Large intestine (tissue), 3 donors: ENCODE measurements around the gene RFFL. TPM values are rescaled to one million over a fixed set of nuclear protein-coding genes. Genes with fewer than 3 reads are reported as not detected.
"Not testable (repeated sequence)": the region's sequence is repeated elsewhere in the genome, so short reads cannot be mapped to it uniquely, and the experiment has no call there.

Source experiments
- DNase-seq, 2 donors: peaks; one replicate each; pipeline versions ENCODE4 v3.0.0 to v3.0.0-alpha.2; 2013
- H3K27ac ChIP-seq: one replicate; pipeline ENCODE4 v1.5.1; 2013; ENCODE audit warnings: low read length
- H3K27me3 ChIP-seq: 2 replicates; pipeline ENCODE4 v1.6.1; 2013; ENCODE audit warnings: low read length; ENCODE audit not compliant: control insufficient read depth, insufficient read depth
- H3K36me3 ChIP-seq: 2 replicates; pipeline ENCODE4 v1.6.1; 2013; ENCODE audit warnings: low read length; ENCODE audit not compliant: control insufficient read depth, insufficient read depth
- H3K4me1 ChIP-seq: one replicate; pipeline ENCODE4 v1.6.1; 2013; ENCODE audit warnings: low read length; ENCODE audit not compliant: control insufficient read depth, insufficient read depth
- H3K4me3 ChIP-seq: one replicate; pipeline ENCODE4 v1.5.1; 2013; ENCODE audit warnings: low read length
- H3K9me3 ChIP-seq: one replicate; pipeline ENCODE4 v1.6.1; 2013; ENCODE audit warnings: mild to moderate bottlenecking, low read depth, low read length, moderate library complexity; ENCODE audit not compliant: control insufficient read depth
- WGBS: methylation state at CpG from one replicate; pipeline ENCODE4 v1.1.5; 2013; ENCODE audit warnings: low lambda C conversion rate; ENCODE audit not compliant: insufficient coverage; 5-methylcytosine and 5-hydroxymethylcytosine counted together
- polyA plus RNA-seq: library from polyadenylated mRNA; unstranded; fragments of 120-200 nt; gene quantifications from one replicate; pipeline ENCODE4 v1.2.1, GENCODE V29; 2013

RFFL gene
- polyA plus RNA-seq, 1 donor = 31.1 TPM

DNA sequence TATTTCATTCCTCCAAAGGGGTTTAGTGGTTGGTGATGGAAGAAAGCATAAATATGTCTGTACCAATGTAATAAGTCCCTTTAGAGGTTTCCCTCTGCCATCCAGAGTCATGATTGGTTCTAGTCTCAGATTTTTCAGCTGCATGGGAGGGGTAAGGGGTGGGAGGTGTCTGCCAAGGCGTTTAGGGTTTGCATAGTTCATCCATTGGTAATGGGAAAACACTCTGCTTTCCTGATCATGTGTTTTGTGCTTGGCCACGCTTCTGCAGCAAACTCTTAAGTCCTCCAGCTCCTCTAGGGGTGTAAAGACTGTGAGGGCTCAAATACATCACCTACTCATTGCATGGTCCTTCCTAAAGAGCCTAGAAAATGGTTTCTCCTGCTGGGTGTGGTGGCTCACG, 53.4 kb downstream of the RFFL start:
- DNase-seq = no peak
- Histone ChIP-seq H3K4me1 (no peaks in the 10 kb centered on the region), H3K27me3 (no peaks in the 10 kb centered on the region), H3K9me3 (no peaks in the 10 kb centered on the region), H3K4me3 (no peak overlapping the region), H3K27ac (no peak overlapping the region), H3K36me3 (peaks cover 61% of the 10 kb centered on the region)
- WGBS = no CpG with 5 or more reads among the region's 3 CpGs

DNA sequence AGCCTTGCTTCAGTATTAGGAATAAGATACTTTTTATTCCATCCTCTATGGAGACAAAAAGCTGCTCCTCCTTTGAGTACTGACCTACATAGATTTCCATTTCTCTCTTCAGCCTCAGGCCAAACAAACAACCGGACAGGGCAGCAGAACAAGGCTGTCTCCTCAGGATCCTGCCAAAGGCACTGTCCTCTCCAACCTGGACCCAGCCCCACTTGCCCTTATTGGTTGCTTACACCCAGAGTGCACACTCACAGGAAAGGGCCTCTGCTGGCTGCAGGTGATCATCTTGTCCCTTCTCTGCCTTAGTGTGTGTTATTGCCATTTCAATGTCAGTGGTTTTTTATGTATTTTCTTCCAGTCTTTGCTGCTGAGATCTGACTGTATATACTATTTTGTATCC, 56.5 kb downstream of the RFFL start:
- Histone ChIP-seq H3K27me3 (no peaks in the 10 kb centered on the region), H3K4me1 (no peaks in the 10 kb centered on the region), H3K27ac (no peak overlapping the region), H3K9me3 (no peaks in the 10 kb centered on the region), H3K36me3 (peaks cover 69% of the 10 kb centered on the region), H3K4me3 (no peak overlapping the region)
- WGBS = no CpG with 5 or more reads among the region's 1 CpG
- DNase-seq = no peak

GRCh38 chr17:35006345-35006744, 57.2 kb downstream of the RFFL start:
- DNase-seq = no peak
- Histone ChIP-seq H3K4me3 (no peak overlapping the region), H3K27ac (no peak overlapping the region), H3K9me3 (no peaks in the 10 kb centered on the region), H3K36me3 (peaks cover 71% of the 10 kb centered on the region), H3K27me3 (no peaks in the 10 kb centered on the region), H3K4me1 (no peaks in the 10 kb centered on the region)
- no CpG with 5 or more reads among the region's 4 CpGs for WGBS

DNA sequence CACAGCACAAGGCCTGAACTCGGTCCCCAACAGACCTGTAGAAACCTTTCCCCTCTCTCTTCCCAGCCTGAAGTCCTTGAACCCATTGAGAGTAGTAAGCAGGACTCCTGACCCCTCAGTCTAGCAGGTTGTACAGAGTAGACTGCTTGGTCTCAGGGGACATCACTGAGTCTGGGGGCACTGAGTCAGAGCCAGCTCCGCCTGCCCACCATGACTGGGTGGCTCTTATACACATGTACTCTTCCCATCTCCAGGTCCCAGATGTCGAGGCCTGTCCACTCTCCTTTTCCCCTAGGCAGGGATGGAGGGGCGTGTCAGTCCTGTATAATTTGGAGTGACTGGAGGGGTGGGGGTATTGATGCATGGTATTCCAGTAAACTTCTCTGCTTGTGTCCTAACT, 59.7 kb downstream of the RFFL start:
- H3K4me1 ChIP-seq = no peaks in the 10 kb centered on the region
- no peak overlapping the region for H3K27ac ChIP-seq
- peaks cover 73% of the 10 kb centered on the region for H3K36me3 ChIP-seq
- no peak for DNase-seq
- no peak overlapping the region for H3K4me3 ChIP-seq
- no peaks in the 10 kb centered on the region for H3K27me3 ChIP-seq
- WGBS = no CpG with 5 or more reads among the region's 4 CpGs
- H3K9me3 ChIP-seq = no peaks in the 10 kb centered on the region

GRCh38 chr17:35002876-35003551, 60.5 kb downstream of the RFFL start:
- WGBS = no CpG with 5 or more reads among the region's 15 CpGs
- DNase-seq = no peak
- Histone ChIP-seq H3K4me1 (no peaks in the 10 kb centered on the region), H3K4me3 (no peak overlapping the region), H3K9me3 (no peaks in the 10 kb centered on the region), H3K36me3 (peaks cover 75% of the 10 kb centered on the region), H3K27ac (no peak overlapping the region), H3K27me3 (no peaks in the 10 kb centered on the region)

GRCh38 chr17:35001549-35001948, 62.0 kb downstream of the RFFL start:
- Histone ChIP-seq H3K27me3 (no peaks in the 10 kb centered on the region), H3K4me3 (no peak overlapping the region), H3K36me3 (peaks cover 67% of the 10 kb centered on the region), H3K4me1 (no peaks in the 10 kb centered on the region), H3K27ac (no peak overlapping the region), H3K9me3 (no peaks in the 10 kb centered on the region)
- no peak for DNase-seq
- WGBS = no CpG with 5 or more reads among the region's 2 CpGs

DNA sequence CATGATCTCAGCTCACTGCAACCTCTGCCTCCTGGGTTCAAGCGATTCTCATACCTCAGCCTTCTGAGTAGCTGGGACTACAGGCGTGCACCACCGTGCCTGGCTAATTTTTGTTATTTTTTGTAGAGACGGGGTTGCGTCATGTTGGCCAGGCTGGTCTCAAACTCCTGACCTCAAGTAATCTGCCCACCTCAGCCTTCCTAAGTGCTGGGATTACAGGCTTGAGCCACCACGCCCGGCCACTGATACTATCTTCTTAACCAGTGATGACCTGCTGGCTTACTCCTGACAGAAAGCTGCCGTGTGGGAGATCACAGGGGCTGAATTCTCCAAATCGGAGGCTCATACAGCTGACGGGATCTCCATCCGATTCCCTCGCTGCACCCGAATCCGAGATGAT, 62.5 kb downstream of the RFFL start:
- not testable (repeated sequence) for H3K4me1 ChIP-seq, H3K4me3 ChIP-seq, H3K27ac ChIP-seq, H3K27me3 ChIP-seq, H3K9me3 ChIP-seq, DNase-seq
- 100% methylated on average over 1 of the region's 14 CpGs for WGBS
- H3K36me3 ChIP-seq = peaks cover 70% of the 10 kb centered on the region

DNA sequence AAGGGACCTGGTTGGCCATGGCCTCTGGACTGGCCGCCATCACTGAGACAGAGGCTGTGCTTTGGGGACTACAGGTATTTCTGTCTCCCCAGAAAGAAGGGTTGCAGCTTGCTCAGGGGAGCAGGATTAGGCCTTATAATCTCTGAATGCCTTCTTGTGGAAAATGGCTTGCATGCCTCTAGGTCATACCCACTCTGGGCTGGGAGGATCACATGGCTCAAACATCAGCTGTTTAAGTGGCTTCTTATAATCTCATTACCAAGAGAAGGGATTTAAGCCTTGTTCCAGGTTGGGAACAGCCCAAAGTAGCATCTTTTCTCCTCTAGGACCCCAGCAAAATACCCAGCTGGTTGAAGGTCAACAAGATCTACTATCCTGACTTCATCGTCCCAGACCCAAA, 64.1 kb downstream of the RFFL start:
- DNase-seq = no peak
- WGBS = no CpG with 5 or more reads among the region's 2 CpGs
- Histone ChIP-seq H3K27ac (no peak overlapping the region), H3K4me1 (no peaks in the 10 kb centered on the region), H3K27me3 (no peaks in the 10 kb centered on the region), H3K4me3 (no peak overlapping the region), H3K36me3 (peaks cover 75% of the 10 kb centered on the region), H3K9me3 (no peaks in the 10 kb centered on the region)

DNA sequence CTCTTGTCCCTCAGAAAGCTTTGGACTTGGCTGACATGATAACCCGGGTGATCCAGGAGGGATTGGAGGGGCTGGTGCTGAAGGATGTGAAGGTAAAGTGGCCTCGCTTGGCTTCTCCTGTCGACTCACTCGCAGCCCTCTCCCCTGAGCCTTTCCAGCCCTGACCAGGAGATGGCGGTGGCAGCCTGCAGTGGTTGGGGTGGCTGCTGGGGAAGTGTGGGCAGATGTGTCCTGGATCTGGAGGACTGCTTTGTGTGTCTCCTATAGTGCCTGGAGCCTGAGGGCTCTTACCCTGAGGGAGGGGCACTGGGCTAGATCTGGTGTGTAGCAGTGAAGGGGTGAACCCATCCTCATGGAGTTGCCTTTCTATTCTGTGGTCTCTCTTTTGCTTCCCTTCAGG, 65.3 kb downstream of the RFFL start:
- H3K4me1 ChIP-seq = no peaks in the 10 kb centered on the region
- no peaks in the 10 kb centered on the region for H3K9me3 ChIP-seq
- H3K4me3 ChIP-seq = no peak overlapping the region
- no CpG with 5 or more reads among the region's 5 CpGs for WGBS
- no peaks in the 10 kb centered on the region for H3K27me3 ChIP-seq
- peak; percentile 54 for DNase-seq
- H3K27ac ChIP-seq = peak overlapping the region; percentile 50
- peaks cover 77% of the 10 kb centered on the region for H3K36me3 ChIP-seq

GRCh38 chr17:34997355-34997862, 66.1 kb downstream of the RFFL start:
- H3K27me3 ChIP-seq = no peaks in the 10 kb centered on the region
- H3K36me3 ChIP-seq = peaks cover 78% of the 10 kb centered on the region
- DNase-seq = peak; percentile 63 to 67
- no peak overlapping the region for H3K4me3 ChIP-seq
- H3K27ac ChIP-seq = peak overlapping the region; percentile 50
- 85% methylated on average over 4 of the region's 11 CpGs for WGBS
- H3K9me3 ChIP-seq = no peaks in the 10 kb centered on the region
- H3K4me1 ChIP-seq = no peaks in the 10 kb centered on the region
